BJ (cell line): ENCODE measurements around the gene RALGAPA2. TPM values are rescaled to one million over a fixed set of nuclear protein-coding genes. Genes with fewer than 3 reads are reported as not detected.

Experiments
- CTCF ChIA-PET: fragments of 350-600 bp; formaldehyde crosslinking; extraction: SDS; loops from one replicate; lab custom pipeline; 2021; ENCODE audit warnings: antibody characterized with exemption, inconsistent platforms; lab: Yijun Ruan, JAX
- POLR2A ChIA-PET: fragments of 300-600 bp; sonication (Branson Sonifier 250); formaldehyde crosslinking; extraction: SDS; loops from one replicate; lab custom pipeline; 2021; ENCODE audit warnings: antibody characterized with exemption; lab: Charles Lee
- DNase-seq: peaks from one replicate; pipeline ENCODE4 v3.0.0-alpha.2; 2011; ENCODE audit warnings: low read depth
- H3K27me3 ChIP-seq: 2 replicates; pipeline ENCODE4 v1.6.0; 2011; ENCODE audit warnings: low read length; ENCODE audit not compliant: control insufficient read depth, insufficient read depth
- H3K36me3 ChIP-seq: 2 replicates; pipeline ENCODE4 v1.5.1; 2011; ENCODE audit warnings: low read length; ENCODE audit not compliant: control insufficient read depth, insufficient read depth
- H3K4me3 ChIP-seq: 2 replicates; pipeline ENCODE4 v1.5.1; 2011; ENCODE audit warnings: low read depth, mild to moderate bottlenecking, control low read depth, low read length
- CTCF ChIP-seq: IDR thresholded peaks from 2 replicates; pipeline ENCODE4 v1.5.1; 2011; ENCODE audit warnings: low read depth, mild to moderate bottlenecking, control low read depth, inconsistent platforms, low read length, moderate library complexity; ENCODE audit not compliant: insufficient read depth
- polyA plus RNA-seq: library from polyadenylated mRNA; depleted of rRNA; stranded (reverse); fragments of >200 nt; gene quantifications from 2 replicates; pipeline ENCODE4 v1.2.3, GENCODE V29; 2011

Gene RALGAPA2
- polyA plus RNA-seq, 1 experiment = 1.4 TPM

- Histone ChIP-seq H3K36me3 (no peaks in the 10 kb centered on the region), H3K27me3 (peaks cover 41% of the 10 kb centered on the region), H3K4me3 (no peak within 1 kb of the TSS)
- CTCF ChIA-PET = no interaction called here
- POLR2A ChIA-PET = no interaction called here
- no peak for DNase-seq
- TF ChIP-seq CTCF = no peak
These were observed 344.6 kb downstream of the RALGAPA2 start, which contains the start of gene INSM1 for GRCh38 chr20:20367575-20368417. INSM1 (plus strand) TSS chr20:20368104; CDS start chr20:20368268, 164 bp downstream.

- TF ChIP-seq CTCF = no peak
- no peak overlapping the region for H3K4me3 ChIP-seq
- peaks cover 45% of the 10 kb centered on the region for H3K27me3 ChIP-seq
- POLR2A ChIA-PET = no interaction called here
- DNase-seq = no peak
- no peaks in the 10 kb centered on the region for H3K36me3 ChIP-seq
- CTCF ChIA-PET = no interaction called here
These were observed 345.4 kb downstream of the RALGAPA2 start for GRCh38 chr20:20366876-20367574.

GRCh38 chr20:20366551-20366875 is 345.9 kb downstream of the RALGAPA2 start:
- ChIA-PET POLR2A (no interaction called here), CTCF (no interaction called here)
- H3K27me3 ChIP-seq = peaks cover 44% of the 10 kb centered on the region

GRCh38 chr20:20365480-20366161 is 346.8 kb downstream of the RALGAPA2 start:
- Histone ChIP-seq H3K4me3 (no peak overlapping the region), H3K27me3 (peaks cover 49% of the 10 kb centered on the region), H3K36me3 (no peaks in the 10 kb centered on the region)
- POLR2A ChIA-PET = no interaction called here
- no peak for DNase-seq
- CTCF ChIA-PET = no interaction called here
- no peak for TF ChIP-seq CTCF

More at GRCh38 chr20:20366551-20366875, 345.9 kb downstream of the RALGAPA2 start:
- DNase-seq = no peak
- H3K36me3 ChIP-seq = no peaks in the 10 kb centered on the region
- no peak overlapping the region for H3K4me3 ChIP-seq
- TF ChIP-seq CTCF = no peak
